Hematopoietic multipotent progenitor cell treated with erythropoietin and hydrocortisone succinate and interleukin-3 and kit ligand, for 4 days (in vitro differentiated cells): ENCODE results near the gene ADAM19.

Source experiments
- DNase-seq: peaks from one replicate; pipeline ENCODE4 v3.0.0-alpha.2; 2015

The ADAM19 gene

GRCh38 chr5:157541447-157542118 is 34.0 kb downstream of the ADAM19 start:
- DNase-seq: peak; percentile 18

GRCh38 chr5:157540707-157541446 is 34.7 kb downstream of the ADAM19 start:
- DNase-seq: no peak

GRCh38 chr5:157540124-157540523 is 35.5 kb downstream of the ADAM19 start:
- DNase-seq: no peak

- DNase-seq: no peak
Measured at GRCh38 chr5:157539503-157540022, 36.0 kb downstream of the ADAM19 start.

GRCh38 chr5:157538311-157538710 is 37.3 kb downstream of the ADAM19 start:
- DNase-seq: no peak

- peak; percentile 21 for DNase-seq
Measured at GRCh38 chr5:157535042-157535865, 40.3 kb downstream of the ADAM19 start.

GRCh38 chr5:157533011-157533481 is 42.5 kb downstream of the ADAM19 start:
- DNase-seq: no peak

GRCh38 chr5:157532022-157532421 is 43.6 kb downstream of the ADAM19 start:
- no peak for DNase-seq

- peak; percentile 50 for DNase-seq
Measured at GRCh38 chr5:157530226-157530972, 45.2 kb downstream of the ADAM19 start.

- no peak for DNase-seq
Measured at GRCh38 chr5:157529002-157529401, 46.6 kb downstream of the ADAM19 start.

GRCh38 chr5:157528036-157528632 is 47.4 kb downstream of the ADAM19 start:
- DNase-seq: no peak

GRCh38 chr5:157524887-157525286 is 50.7 kb downstream of the ADAM19 start:
- DNase-seq: no peak

GRCh38 chr5:157523976-157524375 is 51.6 kb downstream of the ADAM19 start:
- DNase-seq: no peak

GRCh38 chr5:157521704-157522029 is 53.9 kb downstream of the ADAM19 start:
- no peak for DNase-seq

- no peak for DNase-seq
Measured at GRCh38 chr5:157520911-157521703, 54.5 kb downstream of the ADAM19 start.

GRCh38 chr5:157519579-157520253 is 55.9 kb downstream of the ADAM19 start:
- DNase-seq: no peak

GRCh38 chr5:157518963-157519362 is 56.6 kb downstream of the ADAM19 start:
- DNase-seq: no peak

GRCh38 chr5:157516626-157517325 is 58.8 kb downstream of the ADAM19 start:
- DNase-seq: no peak

GRCh38 chr5:157516006-157516405 is 59.6 kb downstream of the ADAM19 start:
- DNase-seq: no peak

GRCh38 chr5:157514974-157515373 is 60.6 kb downstream of the ADAM19 start:
- no peak for DNase-seq
